MM.1S (cell line): ENCODE data around the gene CACFD1.

ENCODE experiments used
- DNase-seq: peaks from one replicate; pipeline ENCODE4 v3.0.0-alpha.2; 2015
- H2AFZ ChIP-seq: fragments of 300-600 bp; sonication (generic); 2 replicates; pipeline ENCODE4 v1.6.0; 2016; ENCODE audit warnings: antibody characterized with exemption, low read length
- H3F3A ChIP-seq: fragments of 300-600 bp; sonication (generic); 2 replicates; pipeline ENCODE4 v1.6.1; 2016; ENCODE audit warnings: mild to moderate bottlenecking, antibody characterized with exemption, low read length, moderate library complexity, mixed read lengths; ENCODE audit not compliant: insufficient read depth
- H3K27ac ChIP-seq: fragments of 300-600 bp; sonication (generic); 2 replicates; pipeline ENCODE4 v1.5.1; 2016; ENCODE audit warnings: mild to moderate bottlenecking, low read length
- H3K27me3 ChIP-seq: fragments of 300-600 bp; sonication (generic); replicated peaks from 2 replicates; pipeline ENCODE4 v1.6.0; 2016; ENCODE audit warnings: low read length; ENCODE audit not compliant: insufficient read depth
- H3K36me3 ChIP-seq: fragments of 300-600 bp; sonication (generic); replicated peaks from 2 replicates; pipeline ENCODE4 v1.6.1; 2016; ENCODE audit warnings: mild to moderate bottlenecking, low read length, mixed read lengths; ENCODE audit not compliant: insufficient read depth
- H3K4me1 ChIP-seq: fragments of 300-600 bp; sonication (generic); 2 replicates; pipeline ENCODE4 v1.6.1; 2016; ENCODE audit warnings: low read length, mixed read lengths
- H3K4me2 ChIP-seq: fragments of 300-600 bp; sonication (generic); 2 replicates; pipeline ENCODE4 v1.6.0; 2016; ENCODE audit warnings: low read depth, low read length
- H3K4me3 ChIP-seq: fragments of 300-600 bp; sonication (generic); 2 replicates; pipeline ENCODE4 v1.5.1; 2016; ENCODE audit warnings: low read length, mixed read lengths
- H3K79me2 ChIP-seq: fragments of 300-600 bp; sonication (generic); 2 replicates; pipeline ENCODE4 v1.6.1; 2016; ENCODE audit warnings: mixed run types, low read length, mixed read lengths
- H3K9ac ChIP-seq: fragments of 300-600 bp; sonication (generic); 2 replicates; pipeline ENCODE4 v1.6.1; 2016; ENCODE audit warnings: low read length, mixed read lengths
- H3K9me2 ChIP-seq: fragments of 300-600 bp; sonication (generic); replicated peaks from 2 replicates; pipeline ENCODE4 v1.6.1; 2016; ENCODE audit warnings: mild to moderate bottlenecking, low read length, mixed read lengths; ENCODE audit not compliant: insufficient read depth
- H3K9me3 ChIP-seq: fragments of 300-600 bp; sonication (generic); replicated peaks from 2 replicates; pipeline ENCODE4 v1.6.1; 2016; ENCODE audit warnings: mild to moderate bottlenecking, low read length, mixed read lengths; ENCODE audit not compliant: insufficient read depth
- H4K20me1 ChIP-seq: fragments of 300-600 bp; sonication (generic); 2 replicates; pipeline ENCODE4 v1.6.1; 2016; ENCODE audit warnings: mild to moderate bottlenecking, low read length, moderate library complexity, mixed read lengths; ENCODE audit not compliant: insufficient read depth
- CTCF ChIP-seq: fragments of 300-600 bp; sonication (generic); IDR thresholded peaks from 2 replicates; pipeline ENCODE4 v1.5.1; 2016; ENCODE audit warnings: antibody characterized with exemption, low read length, mixed read lengths
- EZH2 ChIP-seq: fragments of 300-600 bp; sonication (generic); optimal IDR thresholded peaks from 2 replicates; pipeline ENCODE3; 2017; ENCODE audit warnings: low read depth, mild to moderate bottlenecking, antibody characterized with exemption, low read length, mixed read lengths
- EZH2phosphoT487 ChIP-seq: fragments of 300-600 bp; sonication (generic); IDR thresholded peaks from 2 replicates; pipeline ENCODE4 v1.6.1; 2018; ENCODE audit warnings: antibody characterized with exemption, low read length

CACFD1 gene

DNA sequence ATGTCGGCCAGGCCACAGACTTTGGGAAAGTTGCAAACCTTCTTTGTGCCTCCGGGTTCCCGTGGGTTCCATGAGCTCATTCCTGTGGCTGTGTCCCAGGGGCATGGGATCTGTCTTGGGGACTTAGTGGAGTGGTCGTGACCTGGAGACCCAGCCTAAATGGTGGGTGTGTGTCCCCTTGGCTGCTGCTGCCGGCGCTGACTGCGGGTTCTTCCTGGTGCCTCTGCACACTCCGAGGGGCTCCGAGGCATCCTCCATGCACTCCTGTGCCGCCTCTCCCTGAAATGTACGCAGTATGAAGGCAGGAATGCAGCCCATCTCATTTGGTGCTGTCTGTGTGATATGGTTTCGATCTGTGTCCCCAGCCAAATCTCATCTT, 40.1 kb downstream of the CACFD1 start:
- Histone ChIP-seq H3K4me2 (no peak overlapping the region), H3K79me2 (no peaks in the 10 kb centered on the region), H3K27me3 (peaks cover 95% of the 10 kb centered on the region), H3K27ac (no peak overlapping the region), H3K9me2 (no peaks in the 10 kb centered on the region), H2AFZ (no peak overlapping the region), H3K36me3 (no peaks in the 10 kb centered on the region), H3K9ac (no peak overlapping the region), H4K20me1 (no peaks in the 10 kb centered on the region), H3K9me3 (no peaks in the 10 kb centered on the region), H3K4me1 (no peaks in the 10 kb centered on the region), H3F3A (no peaks in the 10 kb centered on the region), H3K4me3 (no peak overlapping the region)
- no peak for DNase-seq
- TF ChIP-seq EZH2phosphoT487 (no peak), EZH2 (no peak), CTCF (no peak)

- Histone ChIP-seq H3F3A (no peaks in the 10 kb centered on the region), H3K27ac (no peak overlapping the region), H3K4me2 (no peak overlapping the region), H3K4me1 (no peaks in the 10 kb centered on the region), H3K9me2 (no peaks in the 10 kb centered on the region), H3K79me2 (no peaks in the 10 kb centered on the region), H3K27me3 (peaks cover 92% of the 10 kb centered on the region), H3K36me3 (no peaks in the 10 kb centered on the region), H3K9me3 (no peaks in the 10 kb centered on the region), H4K20me1 (no peaks in the 10 kb centered on the region), H3K9ac (no peak overlapping the region), H3K4me3 (no peak overlapping the region), H2AFZ (no peak overlapping the region)
- no peak for DNase-seq
- TF ChIP-seq EZH2phosphoT487 = no peak
Observed at GRCh38 chr9:133502112-133502511, 42.3 kb downstream of the CACFD1 start.

DNA sequence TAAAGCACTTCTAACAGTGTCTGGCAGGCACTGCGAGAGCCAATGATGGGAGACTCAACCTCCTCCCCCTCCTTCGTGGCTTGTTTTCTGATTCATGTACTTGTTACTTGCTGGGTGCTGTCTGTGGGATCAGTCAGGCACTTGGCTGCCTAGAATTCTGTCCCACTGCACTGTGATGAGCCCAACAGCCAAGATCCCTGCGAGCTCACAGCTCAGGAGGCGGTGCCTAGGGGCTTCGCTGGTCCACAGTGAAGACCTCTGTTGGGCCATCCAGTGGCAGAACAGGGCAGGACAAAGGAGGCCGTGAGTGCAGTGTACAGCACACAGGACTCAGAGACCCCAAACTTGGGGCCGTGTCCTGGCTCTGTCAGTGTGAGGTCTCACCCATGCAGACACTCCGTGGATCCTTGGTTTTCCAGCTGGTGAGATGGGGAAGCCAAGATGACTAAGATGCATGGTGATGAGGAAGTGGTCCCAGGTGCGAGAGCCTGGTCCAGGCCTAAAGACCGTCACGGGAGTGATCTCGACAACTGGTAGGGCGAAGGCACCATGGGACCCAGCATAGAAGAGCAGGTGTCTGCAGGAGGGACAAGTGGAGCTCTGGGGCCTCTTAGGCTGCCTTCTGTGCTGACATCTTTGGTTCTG, 45.5 kb downstream of the CACFD1 start:
- H3F3A ChIP-seq = no peaks in the 10 kb centered on the region
- H3K36me3 ChIP-seq = no peaks in the 10 kb centered on the region
- no peaks in the 10 kb centered on the region for H3K79me2 ChIP-seq
- no peaks in the 10 kb centered on the region for H4K20me1 ChIP-seq
- no peak for DNase-seq
- no peaks in the 10 kb centered on the region for H3K9me3 ChIP-seq
- no peak overlapping the region for H3K4me3 ChIP-seq
- H3K4me2 ChIP-seq = no peak overlapping the region
- no peak overlapping the region for H2AFZ ChIP-seq
- H3K27ac ChIP-seq = no peak overlapping the region
- peaks cover 92% of the 10 kb centered on the region for H3K27me3 ChIP-seq
- H3K4me1 ChIP-seq = no peaks in the 10 kb centered on the region
- TF ChIP-seq CTCF (no peak), EZH2phosphoT487 (no peak), EZH2 (no peak)
- H3K9me2 ChIP-seq = no peaks in the 10 kb centered on the region
- no peak overlapping the region for H3K9ac ChIP-seq

DNA sequence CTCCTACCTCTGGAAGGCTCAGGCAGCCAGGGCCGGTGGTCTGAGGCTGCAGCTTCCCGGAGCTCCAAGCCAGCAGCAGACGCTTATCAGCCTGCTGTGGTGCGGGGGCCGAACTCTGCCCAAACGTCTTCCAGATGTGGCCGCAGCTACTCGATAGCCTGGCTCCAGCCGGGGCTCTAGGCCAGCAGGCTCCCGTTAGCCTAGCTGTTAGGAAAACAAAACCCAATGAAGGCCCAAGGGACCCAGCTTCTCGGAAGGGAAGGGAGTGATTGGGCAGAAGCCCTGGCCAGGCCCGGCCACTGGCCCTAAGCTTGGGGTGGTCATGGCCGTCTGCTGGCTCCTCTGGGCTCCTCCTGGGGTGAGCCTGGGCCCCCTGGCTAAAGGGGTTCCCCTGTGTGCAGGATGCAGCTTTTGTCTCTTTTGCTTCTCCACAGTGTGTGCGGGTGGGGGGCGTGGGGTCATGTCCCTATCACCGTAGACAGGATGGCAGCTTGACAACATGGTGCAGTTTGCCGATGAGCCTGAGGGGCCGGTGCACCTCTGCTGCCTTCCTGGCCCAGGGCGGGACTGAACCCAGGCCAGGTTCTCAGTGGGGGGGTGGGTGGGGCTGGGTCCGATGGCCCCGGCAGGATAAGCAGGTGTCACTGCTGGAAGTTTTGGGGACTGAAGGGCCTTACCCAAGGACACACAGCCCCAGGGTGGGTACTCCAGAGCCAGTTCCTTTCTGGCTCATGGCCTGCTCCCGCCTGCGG, 46.3 kb downstream of the CACFD1 start:
- Histone ChIP-seq H3K4me1 (no peaks in the 10 kb centered on the region), H3F3A (no peaks in the 10 kb centered on the region), H3K9me3 (no peaks in the 10 kb centered on the region), H3K27me3 (peaks cover 95% of the 10 kb centered on the region), H2AFZ (no peak overlapping the region), H3K9ac (no peak overlapping the region), H3K79me2 (no peaks in the 10 kb centered on the region), H3K9me2 (no peaks in the 10 kb centered on the region), H3K36me3 (no peaks in the 10 kb centered on the region), H3K4me3 (no peak overlapping the region), H4K20me1 (no peaks in the 10 kb centered on the region), H3K27ac (no peak overlapping the region), H3K4me2 (no peak overlapping the region)
- DNase-seq = no peak
- TF ChIP-seq EZH2phosphoT487 (no peak), CTCF (no peak), EZH2 (no peak)
